Inferior parietal cortex (tissue), 1 donor: ENCODE results near the gene TAS1R3.

Source experiments
- DNase-seq: peaks from one replicate; pipeline ENCODE4 v3.0.0-alpha.2; 2016; ENCODE audit errors: extremely low spot score

The TAS1R3 gene

DNA sequence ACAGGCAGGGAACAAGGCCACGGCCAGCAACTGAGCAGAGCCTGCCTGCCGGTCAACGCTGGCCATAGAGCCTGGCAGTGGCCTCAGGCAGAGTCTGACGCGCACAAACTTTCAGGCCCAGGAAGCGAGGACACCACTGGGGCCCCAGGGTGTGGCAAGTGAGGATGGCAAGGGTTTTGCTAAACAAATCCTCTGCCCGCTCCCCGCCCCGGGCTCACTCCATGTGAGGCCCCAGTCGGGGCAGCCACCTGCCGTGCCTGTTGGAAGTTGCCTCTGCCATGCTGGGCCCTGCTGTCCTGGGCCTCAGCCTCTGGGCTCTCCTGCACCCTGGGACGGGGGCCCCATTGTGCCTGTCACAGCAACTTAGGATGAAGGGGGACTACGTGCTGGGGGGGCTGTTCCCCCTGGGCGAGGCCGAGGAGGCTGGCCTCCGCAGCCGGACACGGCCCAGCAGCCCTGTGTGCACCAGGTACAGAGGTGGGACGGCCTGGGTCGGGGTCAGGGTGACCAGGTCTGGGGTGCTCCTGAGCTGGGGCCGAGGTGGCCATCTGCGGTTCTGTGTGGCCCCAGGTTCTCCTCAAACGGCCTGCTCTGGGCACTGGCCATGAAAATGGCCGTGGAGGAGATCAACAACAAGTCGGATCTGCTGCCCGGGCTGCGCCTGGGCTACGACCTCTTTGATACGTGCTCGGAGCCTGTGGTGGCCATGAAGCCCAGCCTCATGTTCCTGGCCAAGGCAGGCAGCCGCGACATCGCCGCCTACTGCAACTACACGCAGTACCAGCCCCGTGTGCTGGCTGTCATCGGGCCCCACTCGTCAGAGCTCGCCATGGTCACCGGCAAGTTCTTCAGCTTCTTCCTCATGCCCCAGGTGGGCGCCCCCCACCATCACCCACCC, at the start of gene TAS1R3:
TSS of gene TAS1R3 (plus strand) at position 213 of the 898 bp plus-strand sequence. CDS start at position 279, 66 bp downstream.
- no peak for DNase-seq

DNA sequence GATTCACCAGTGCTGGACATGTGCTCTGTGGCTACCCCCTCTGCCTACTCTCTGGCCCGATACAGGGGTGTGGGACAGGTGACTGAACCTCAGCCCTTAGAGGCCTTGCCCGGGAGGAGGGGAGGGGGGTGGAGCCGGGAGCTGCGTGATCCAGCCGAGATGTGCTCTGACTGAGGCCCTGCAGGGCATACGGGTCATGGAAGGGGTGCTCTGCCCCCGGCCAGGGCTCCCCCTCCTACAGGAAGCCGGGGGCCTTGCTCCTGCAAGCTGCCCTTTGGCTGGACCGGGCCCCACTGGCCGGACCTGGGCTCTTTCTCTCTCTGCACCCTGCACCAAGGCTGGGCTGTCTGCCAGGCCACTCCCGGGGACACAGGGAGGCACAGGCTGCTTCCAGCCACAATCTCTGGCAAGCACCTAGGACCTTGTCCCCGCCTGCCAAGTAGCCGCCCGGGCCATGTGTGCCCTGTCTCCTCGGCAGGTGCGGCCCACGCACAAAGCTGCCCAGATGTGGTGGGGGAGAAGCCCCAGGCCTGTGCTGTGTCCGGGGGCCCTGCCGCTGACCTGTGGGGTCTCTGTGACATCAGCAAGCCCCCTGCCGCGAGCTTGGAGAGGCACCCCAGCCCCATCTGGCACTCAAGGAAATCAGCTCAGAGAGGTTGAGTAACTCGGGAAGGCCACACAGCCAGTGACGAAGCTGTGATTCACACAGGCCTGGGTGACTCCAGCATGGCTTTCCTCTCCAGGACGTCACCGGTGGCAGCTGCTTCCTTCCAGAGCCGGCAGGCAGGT, 49.4 kb upstream of the TAS1R3 start:
- DNase-seq: no peak

DNA sequence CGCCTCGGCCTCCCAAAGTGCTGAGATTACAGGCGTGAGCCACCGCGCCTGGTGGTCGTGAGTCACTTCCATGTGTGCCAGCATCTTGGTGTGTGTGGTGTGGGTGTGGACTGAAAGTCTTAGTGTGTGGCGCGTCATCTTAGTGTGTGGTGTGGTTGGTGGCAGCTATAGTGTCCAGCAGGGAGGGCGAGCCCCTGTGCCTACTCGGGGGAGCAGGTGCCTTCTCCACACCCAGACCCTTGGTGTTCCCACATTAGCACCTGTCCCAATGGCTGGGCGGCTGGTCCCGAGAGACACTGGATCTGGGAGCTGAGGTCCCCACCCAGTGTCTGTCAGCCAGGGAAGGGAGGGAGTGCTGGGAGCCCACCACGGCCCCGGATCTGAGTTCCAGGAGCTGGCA, 48.1 kb upstream of the TAS1R3 start:
- DNase-seq: no peak

DNA sequence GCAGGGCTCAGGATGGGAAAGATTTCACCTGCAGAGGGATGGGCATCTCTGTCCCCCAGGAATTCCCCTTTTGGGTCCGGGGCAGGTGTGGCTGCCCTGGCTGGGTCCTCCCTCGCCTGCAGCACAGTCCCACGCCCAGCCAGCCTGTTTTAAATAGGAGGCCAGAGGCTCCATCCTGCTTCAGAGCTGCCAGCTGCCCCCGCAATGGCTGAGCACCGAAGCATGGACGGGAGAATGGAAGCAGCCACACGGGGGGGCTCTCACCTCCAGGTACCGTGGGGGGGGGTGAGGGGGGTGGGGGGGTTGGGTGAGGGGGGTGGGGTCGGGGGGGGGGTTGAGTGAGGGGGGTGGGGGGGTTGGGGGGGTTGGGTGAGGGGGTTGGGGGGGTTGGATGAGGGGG, 47.3 kb upstream of the TAS1R3 start:
- no peak for DNase-seq

DNA sequence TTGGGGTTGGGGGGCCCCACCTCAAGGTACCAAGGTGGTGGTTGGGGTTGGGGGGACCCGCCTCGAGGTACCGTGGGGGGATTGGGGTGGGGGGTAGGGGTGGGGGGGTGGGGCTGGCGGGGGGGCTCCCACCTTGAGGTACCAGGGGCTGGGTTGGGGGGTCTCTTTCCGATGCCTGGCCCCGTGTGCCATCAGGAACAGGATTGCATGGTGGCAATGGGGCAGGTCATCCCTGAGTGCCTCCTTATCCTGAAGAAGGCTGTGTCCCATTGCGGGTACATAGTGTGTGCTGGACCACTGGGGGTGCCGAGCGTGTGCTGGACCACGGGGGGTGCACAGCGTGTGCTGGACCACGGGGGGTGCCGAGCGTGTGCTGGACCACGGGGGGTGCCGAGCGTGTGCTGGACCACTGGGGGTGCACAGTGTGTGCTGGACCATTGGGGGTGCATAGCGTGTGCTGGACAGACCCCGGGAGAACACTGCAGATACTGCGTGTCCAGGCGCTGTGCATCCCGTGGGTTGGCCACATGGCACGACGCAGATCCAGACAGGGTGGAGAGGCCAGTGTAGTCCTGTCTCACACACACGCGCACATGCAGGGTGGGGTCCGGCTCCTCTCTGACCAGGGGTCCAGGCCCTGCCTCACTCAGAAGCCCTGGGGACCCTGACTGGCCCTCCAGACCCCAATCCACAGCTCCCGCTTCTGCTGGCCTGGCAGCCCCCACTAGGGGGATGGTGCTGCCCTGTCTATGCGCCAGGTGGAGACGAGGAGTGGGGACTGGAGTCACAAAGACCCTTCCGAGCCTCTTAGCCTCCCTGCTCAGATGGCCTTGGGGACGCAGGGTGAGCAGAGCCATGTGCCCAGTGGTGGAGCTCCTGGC, 46.6 kb upstream of the TAS1R3 start:
- DNase-seq: no peak

DNA sequence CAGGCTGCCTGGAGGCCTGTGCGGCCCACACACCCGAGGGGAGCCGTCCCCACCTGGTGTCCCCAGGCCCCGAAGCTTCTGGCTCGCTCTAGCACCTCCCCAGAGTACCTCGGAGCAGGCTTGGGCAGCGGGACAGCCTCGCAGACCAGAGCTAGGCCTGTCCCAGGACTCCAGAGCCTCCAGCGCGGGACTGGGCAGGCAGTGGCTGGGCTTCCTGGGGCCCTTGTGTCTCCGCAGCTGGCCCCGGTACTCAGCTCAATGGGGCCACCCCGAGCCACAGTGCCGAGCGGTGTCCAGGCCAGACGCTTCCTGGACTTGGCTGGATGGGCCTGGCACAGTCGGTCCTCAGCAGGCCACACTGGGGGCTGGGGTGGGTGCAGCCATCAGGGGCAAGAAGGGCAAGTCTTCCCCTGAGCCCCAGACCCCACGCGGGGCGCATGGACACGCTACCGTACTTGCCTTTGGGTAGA, 45.9 kb upstream of the TAS1R3 start:
- no peak for DNase-seq

DNA sequence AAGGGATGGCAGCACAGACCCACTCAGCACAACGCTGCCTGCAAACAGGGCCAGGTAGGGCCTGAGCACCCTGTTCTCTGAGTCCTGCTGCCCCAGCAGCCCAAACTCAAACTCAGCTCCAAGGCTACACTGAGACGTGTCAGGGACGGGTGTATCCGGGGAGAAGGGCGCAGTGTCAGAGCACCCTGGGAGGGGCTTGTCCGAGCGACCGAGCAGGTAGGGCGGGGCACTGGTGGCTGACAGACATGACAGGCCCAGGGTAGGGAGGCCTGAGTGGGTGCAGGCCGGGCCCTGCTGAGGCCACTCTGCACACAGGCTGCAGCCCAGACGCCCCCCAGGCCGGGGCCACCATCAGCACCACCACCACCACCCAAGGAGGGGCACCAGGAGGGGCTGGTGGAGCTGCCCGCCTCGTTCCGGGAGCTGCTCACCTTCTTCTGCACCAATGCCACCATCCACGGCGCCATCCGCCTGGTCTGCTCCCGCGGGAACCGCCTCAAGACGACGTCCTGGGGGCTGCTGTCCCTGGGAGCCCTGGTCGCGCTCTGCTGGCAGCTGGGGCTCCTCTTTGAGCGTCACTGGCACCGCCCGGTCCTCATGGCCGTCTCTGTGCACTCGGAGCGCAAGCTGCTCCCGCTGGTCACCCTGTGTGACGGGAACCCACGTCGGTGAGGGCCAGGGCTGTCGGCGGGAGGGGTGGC, 45.3 kb upstream of the TAS1R3 start:
- DNase-seq: no peak

DNA sequence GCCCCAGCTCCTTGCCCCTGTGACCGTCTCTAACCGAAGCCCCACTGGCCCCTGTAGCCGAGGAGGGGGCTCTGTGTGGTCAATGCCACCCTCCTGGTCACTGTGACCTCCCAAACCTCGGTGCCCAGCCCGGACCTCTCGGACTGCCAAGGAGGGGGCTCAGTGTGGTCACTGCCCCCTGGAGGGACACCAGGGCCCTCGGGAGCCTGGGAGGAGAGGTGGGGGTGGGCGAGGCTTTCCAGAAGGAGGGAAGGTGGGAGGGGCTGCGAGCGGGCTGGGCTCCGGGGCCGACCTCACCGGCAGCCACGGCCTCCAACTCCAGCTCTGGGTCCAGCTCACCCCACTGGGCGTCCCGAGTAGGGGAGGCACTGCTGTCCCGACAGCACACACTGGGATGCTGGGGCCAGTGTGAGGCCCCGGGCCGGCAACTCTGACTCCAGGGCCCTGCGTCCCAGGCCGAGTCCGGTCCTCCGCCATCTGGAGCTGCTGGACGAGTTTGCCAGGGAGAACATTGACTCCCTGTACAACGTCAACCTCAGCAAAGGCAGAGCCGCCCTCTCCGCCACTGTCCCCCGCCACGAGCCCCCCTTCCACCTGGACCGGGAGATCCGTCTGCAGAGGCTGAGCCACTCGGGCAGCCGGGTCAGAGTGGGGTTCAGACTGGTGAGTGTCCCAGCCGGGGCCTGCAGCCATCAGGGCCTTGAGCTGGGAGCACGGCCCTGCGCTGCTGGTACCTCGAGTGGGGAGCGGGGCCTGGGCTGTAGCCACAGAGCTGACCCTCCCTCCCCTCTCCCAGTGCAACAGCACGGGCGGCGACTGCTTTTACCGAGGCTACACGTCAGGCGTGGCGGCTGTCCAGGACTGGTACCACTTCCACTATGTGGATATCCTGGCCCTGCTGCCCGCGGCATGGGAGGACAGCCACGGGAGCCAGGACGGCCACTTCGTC, 44.5 kb upstream of the TAS1R3 start:
- DNase-seq: no peak

DNA sequence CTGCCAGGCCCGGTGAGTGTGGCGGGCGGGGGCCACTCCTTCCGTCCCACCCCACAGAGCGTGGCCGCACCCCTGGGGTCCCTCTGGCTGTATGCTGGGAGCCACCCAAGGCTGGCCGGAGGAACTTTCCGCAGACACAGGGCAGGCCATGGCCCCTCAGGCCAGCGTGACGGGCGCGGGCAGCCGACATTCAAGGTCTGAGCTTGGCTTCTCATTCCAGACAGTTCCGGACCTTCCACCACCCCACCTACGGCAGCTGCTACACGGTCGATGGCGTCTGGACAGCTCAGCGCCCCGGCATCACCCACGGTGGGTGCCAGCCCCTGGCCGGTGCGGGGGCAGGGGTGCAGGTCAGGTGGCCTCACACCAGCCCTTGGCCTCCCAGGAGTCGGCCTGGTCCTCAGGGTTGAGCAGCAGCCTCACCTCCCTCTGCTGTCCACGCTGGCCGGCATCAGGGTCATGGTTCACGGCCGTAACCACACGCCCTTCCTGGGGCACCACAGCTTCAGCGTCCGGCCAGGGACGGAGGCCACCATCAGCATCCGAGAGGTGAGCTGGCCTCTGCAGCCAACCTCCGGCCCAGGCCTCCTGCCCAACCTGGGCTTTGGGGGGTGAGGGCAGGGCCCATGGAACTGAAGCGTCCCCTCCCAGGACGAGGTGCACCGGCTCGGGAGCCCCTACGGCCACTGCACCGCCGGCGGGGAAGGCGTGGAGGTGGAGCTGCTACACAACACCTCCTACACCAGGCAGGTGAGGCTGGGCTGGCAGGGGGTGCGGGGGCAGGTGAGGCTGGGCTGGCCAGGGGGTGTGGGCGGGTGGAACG, 43.6 kb upstream of the TAS1R3 start:
- no peak for DNase-seq

DNA sequence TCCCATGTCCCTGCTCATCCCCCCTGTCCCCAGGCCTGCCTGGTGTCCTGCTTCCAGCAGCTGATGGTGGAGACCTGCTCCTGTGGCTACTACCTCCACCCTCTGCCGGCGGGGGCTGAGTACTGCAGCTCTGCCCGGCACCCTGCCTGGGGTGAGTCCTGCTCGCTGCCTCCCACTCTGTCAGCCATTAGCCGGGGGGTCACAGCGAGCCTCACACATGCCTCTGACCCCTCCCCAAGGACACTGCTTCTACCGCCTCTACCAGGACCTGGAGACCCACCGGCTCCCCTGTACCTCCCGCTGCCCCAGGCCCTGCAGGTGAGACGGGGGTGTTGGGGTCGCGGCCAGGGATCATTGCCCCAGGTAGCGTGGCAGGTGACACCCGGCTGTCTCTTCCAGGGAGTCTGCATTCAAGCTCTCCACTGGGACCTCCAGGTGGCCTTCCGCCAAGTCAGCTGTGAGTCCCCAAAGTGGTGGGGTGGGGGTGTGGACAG, 40.8 kb upstream of the TAS1R3 start:
- DNase-seq: no peak

DNA sequence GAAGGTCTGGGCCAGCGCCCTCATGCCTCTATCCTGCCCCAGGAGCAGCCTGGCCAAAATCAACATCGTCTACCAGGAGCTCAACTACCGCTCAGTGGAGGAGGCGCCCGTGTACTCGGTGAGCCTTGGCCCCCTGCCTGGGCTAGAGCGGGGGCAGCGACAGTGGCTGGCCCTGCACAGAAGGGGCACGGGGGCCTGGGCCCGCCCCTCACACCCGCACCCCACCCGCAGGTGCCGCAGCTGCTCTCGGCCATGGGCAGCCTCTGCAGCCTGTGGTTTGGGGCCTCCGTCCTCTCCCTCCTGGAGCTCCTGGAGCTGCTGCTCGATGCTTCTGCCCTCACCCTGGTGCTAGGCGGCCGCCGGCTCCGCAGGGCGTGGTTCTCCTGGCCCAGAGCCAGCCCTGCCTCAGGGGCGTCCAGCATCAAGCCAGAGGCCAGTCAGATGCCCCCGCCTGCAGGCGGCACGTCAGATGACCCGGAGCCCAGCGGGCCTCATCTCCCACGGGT, 40.0 kb upstream of the TAS1R3 start:
- no peak for DNase-seq

DNA sequence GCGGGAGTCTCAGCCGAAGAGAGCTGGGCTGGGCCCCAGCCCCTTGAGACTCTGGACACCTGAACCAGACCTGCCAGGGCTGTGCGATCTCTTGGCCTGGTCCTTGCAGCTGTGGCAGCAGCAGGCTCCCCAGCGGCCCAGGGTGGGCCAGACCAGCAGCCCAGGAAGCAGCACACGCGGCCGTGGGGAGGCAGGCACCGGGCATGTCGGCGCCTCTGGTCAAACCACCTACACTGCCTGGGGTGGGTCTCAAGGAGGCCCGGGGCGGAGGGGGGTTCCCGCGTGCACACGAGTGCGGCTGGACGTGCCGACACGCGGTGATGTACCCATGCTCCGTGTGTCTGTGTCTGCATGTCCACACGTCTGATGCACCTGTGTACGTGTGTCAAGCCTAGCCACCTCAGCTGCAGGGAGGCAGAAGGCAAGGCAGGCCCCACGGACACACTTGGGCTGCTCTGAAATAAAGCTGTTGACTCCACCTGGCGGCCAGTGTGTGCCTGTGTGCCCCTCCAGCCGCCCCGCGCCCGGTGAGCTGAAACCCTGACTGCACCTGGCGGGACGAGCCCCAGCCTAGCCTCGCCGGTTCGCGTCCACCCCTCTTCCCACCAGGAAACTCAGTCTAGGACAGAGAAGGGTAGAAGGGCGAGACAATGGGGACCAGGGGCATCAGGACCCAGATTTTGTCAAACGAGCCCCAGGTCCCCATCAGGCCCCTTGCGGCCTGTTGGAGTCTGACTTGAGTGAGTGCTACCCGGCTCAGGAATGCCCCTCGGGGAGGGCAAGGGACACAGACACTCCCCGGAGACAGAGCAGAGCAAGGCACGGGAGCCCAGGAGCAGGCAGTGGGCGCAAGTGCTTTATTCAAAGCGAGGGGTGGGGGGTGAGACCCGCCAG, 39.3 kb upstream of the TAS1R3 start:
- peak; percentile 33 for DNase-seq

DNA sequence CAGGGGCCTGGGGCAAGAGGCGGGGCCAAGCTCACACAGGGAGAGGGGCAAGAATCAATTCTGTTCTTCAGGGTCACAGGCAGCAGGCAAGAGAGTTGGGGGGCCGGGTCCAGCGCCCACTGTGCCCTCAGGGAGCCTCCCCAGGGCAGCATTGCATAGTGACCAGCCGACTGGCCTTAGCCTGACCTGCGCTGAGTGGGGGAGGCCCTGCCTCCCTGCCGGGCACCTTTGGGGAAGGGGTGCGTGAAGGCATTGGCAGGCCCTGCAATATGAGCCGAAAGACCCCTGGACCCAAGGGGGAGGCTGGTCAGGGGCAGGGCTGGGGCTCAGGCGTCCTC, 38.7 kb upstream of the TAS1R3 start:
- DNase-seq: no peak

DNA sequence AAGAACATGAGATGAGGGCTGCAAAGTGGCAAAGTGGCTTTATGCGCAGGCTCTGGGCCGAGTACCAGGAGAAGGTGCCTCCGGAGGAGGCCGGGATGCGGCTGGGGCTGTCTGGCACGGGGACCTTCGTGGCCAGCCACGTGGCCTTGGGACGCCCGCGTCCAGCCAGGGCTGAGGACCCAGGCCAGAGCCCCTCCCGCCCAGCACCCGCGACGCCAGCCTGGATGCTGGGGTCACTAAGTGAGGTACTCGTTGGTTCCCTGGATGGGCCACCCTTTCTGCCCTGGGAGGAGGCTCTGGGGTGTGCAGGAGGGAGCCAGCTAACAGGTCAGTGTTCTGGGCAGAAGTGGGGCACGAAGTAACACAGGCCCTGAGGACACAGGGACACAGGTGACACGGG, 38.2 kb upstream of the TAS1R3 start:
- DNase-seq: no peak

DNA sequence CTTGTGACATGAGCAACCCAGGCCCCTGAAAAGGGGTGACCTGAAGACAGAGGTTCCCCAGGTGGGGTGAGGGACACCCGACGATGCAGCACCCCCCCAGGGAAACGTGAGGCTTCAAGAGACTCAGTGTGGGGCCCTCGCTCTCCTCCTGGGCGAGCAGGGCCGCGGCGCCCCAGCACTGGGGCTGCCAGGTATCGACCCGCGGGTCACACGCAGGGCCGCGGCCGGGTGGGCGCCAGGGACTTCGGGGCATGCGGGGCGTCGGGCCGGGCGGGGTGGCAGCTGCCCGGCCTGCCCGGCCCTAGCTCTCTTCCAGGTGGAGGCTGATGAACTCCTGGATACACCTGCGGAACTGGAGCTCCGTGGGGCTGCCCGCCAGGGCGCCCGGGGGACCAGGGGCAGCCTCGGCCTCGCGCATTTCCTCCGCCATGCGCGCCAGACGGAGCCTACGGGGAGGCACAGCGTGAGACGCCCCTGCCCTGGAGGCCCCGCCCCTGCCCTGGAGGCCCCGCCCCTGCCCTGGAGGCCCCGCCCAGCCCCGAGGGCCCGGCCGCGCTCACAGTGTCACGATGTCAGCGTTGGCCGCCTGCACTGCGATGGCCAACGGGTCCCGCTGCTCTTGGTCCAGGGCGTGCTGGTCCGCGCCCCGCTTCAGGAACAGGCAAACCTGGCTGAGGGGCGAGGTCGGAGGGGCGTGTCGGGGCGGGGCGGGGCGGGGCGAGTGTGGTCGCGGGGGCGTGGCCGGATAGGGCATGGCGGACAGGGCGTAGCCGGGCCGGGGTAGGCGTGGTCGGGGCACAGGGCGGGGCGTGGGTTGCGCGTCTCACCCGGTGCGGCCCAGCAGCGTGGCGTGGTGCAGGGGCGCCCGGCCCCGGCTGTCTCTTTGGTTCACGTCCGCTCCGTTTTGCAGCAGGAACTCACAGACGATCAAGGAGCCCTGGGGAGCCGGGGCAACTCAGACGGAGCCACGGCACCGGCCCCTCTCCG, 37.5 kb upstream of the TAS1R3 start:
- DNase-seq: no peak

DNA sequence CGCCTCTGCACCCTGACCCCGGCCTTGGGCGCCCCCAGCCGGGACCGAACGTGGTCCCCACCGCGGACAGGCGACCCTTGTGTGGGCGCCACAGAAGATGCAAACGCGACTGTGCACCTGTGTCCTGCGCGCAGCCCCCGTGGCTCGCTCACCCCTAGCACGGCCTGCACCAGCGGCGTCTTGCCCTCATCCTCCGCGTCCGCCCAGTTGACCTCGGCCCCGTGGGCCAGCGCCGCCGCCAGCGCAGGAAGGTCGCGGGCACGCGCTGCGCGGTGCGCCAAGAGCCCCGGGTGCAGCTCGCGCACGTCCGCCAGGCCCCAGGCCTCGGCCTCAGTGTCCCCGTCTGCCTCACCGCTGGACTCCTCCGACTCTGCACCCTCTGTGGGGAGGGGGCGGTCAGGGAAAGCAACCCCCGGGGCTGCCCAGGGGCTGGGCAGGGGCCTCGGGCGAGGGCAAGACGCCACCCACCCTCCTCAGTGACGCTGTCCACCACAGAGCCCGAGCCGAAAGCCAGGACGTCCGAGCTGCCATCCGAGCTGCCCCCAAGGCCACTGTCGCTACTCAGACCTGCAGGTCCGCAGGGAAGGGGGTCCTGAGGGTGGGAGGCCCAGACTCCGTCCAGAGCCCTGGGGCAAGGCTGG, 36.7 kb upstream of the TAS1R3 start:
- DNase-seq: no peak
